Measurements from ENCODE around the gene BMPR1A. TPM values are rescaled to one million over a fixed set of nuclear protein-coding genes. Genes with fewer than 3 reads are reported as not detected.
"Not testable (repeated sequence)": the region's sequence is repeated elsewhere in the genome, so short reads cannot be mapped to it uniquely, and the experiment has no call there.

The BMPR1A gene
- total RNA-seq, 2 donors from 2014 or later: 69.4 to 96.4 TPM

GRCh38 chr10:86979977-86980448 lies 223.6 kb downstream of the BMPR1A start:
- Mint-ChIP-seq H3K4me1 (peaks cover 29% of the 10 kb centered on the region), H3K36me3 (ENCODE audit: low read depth) (no peaks in the 10 kb centered on the region), H3K27ac (no peak overlapping the region), H3K9me3 (no peaks in the 10 kb centered on the region), H3K27me3 (ENCODE audit: insufficient read depth) (no peaks in the 10 kb centered on the region), H3K4me3 (no peak overlapping the region)
- no peak overlapping the region for H3K9ac ChIP-seq (ENCODE audit: extremely low read depth, low read length, poor library complexity, severe bottlenecking)
- H3K27ac ChIP-seq (ENCODE audit: low read depth, low read length): no peak overlapping the region
- no peak for DNase-seq
- TF ChIP-seq CTCF (conservative IDR thresholded peaks at IDR 0.05): no peak
- H3K36me3 ChIP-seq (ENCODE audit: control insufficient read depth, insufficient read depth, low read length): no peaks in the 10 kb centered on the region
- H3K4me3 ChIP-seq (ENCODE audit: low read length): no peak overlapping the region
- WGBS, 2 experiments (ENCODE audit: insufficient coverage in 1 of 2, insufficient read length in 1 of 2): 66 to 88% methylated on average over 1 to 3 of the region's 3 CpGs
- H3K9me3 ChIP-seq (ENCODE audit: control insufficient read depth, low read length): no peaks in the 10 kb centered on the region
- peaks cover 6% of the 10 kb centered on the region for H3K4me1 ChIP-seq (ENCODE audit: control insufficient read depth, insufficient read depth, low read length)
- H3K27me3 ChIP-seq (ENCODE audit: control insufficient read depth, insufficient read depth, low read length, poor library complexity, severe bottlenecking): no peaks in the 10 kb centered on the region

GRCh38 chr10:86981020-86981419 lies 224.6 kb downstream of the BMPR1A start:
- not testable (repeated sequence) for H3K4me3 ChIP-seq (ENCODE audit: low read length); H3K9me3 ChIP-seq (ENCODE audit: control insufficient read depth, low read length); H3K36me3 ChIP-seq (ENCODE audit: control insufficient read depth, insufficient read depth, low read length); H3K27ac Mint-ChIP-seq; H3K4me1 ChIP-seq (ENCODE audit: control insufficient read depth, insufficient read depth, low read length); H3K9ac ChIP-seq (ENCODE audit: extremely low read depth, low read length, poor library complexity, severe bottlenecking); H3K36me3 Mint-ChIP-seq (ENCODE audit: low read depth); H3K27me3 ChIP-seq (ENCODE audit: control insufficient read depth, insufficient read depth, low read length, poor library complexity, severe bottlenecking); H3K27ac ChIP-seq (ENCODE audit: low read depth, low read length); DNase-seq; H3K4me3 Mint-ChIP-seq; H3K9me3 Mint-ChIP-seq; H3K27me3 Mint-ChIP-seq (ENCODE audit: insufficient read depth)
- 79 to 92% methylated on average over 2 to 6 of the region's 6 CpGs for WGBS, 2 experiments (ENCODE audit: insufficient coverage in 1 of 2, insufficient read length in 1 of 2)
- H3K4me1 Mint-ChIP-seq: peaks cover 29% of the 10 kb centered on the region

- Histone ChIP-seq H3K4me1 (ENCODE audit: control insufficient read depth, insufficient read depth, low read length) (peaks cover 6% of the 10 kb centered on the region), H3K4me3 (ENCODE audit: low read length) (no peak overlapping the region), H3K9me3 (ENCODE audit: control insufficient read depth, low read length) (no peaks in the 10 kb centered on the region), H3K36me3 (ENCODE audit: control insufficient read depth, insufficient read depth, low read length) (no peaks in the 10 kb centered on the region), H3K27me3 (ENCODE audit: control insufficient read depth, insufficient read depth, low read length, poor library complexity, severe bottlenecking) (no peaks in the 10 kb centered on the region), H3K27ac (ENCODE audit: low read depth, low read length) (no peak overlapping the region), H3K9ac (ENCODE audit: extremely low read depth, low read length, poor library complexity, severe bottlenecking) (no peak overlapping the region)
- H3K4me3 Mint-ChIP-seq: no peak overlapping the region
- H3K27ac Mint-ChIP-seq: no peak overlapping the region
- no peaks in the 10 kb centered on the region for H3K36me3 Mint-ChIP-seq (ENCODE audit: low read depth)
- TF ChIP-seq CTCF (conservative IDR thresholded peaks at IDR 0.05): no peak
- H3K9me3 Mint-ChIP-seq: no peaks in the 10 kb centered on the region
- no peaks in the 10 kb centered on the region for H3K27me3 Mint-ChIP-seq (ENCODE audit: insufficient read depth)
- 93 to 95% methylated on average over 4 to 5 of the region's 5 CpGs for WGBS, 2 experiments (ENCODE audit: insufficient coverage in 1 of 2, insufficient read length in 1 of 2)
- DNase-seq: no peak
- peaks cover 29% of the 10 kb centered on the region for H3K4me1 Mint-ChIP-seq
These were observed 225.3 kb downstream of the BMPR1A start for GRCh38 chr10:86981716-86982115.

Other genes starting within 250 kb of the BMPR1A start
- 10 to 100 TPM; 48.0 to 54.1 TPM for gene WAPL, start 234.8 kb upstream of the BMPR1A start, total RNA-seq
- gene OPN4, start 102.1 kb upstream of the BMPR1A start, total RNA-seq: not detected
- under 1 TPM; 0.11 to 0.35 TPM for gene LDB3, start 88.1 kb upstream of the BMPR1A start, total RNA-seq
- gene MMRN2, start 201.0 kb downstream of the BMPR1A start, total RNA-seq: 1 to 10 TPM in 1 of 2 donors, under 1 TPM in 1; 1.00 to 1.3 TPM
- gene SNCG, start 202.0 kb downstream of the BMPR1A start, total RNA-seq: 1 to 10 TPM in 1 of 2 donors, under 1 TPM in 1; 0.60 to 2.7 TPM
- gene ADIRF, start 211.9 kb downstream of the BMPR1A start, total RNA-seq: under 1 TPM in 1 of 2 donors, not detected in 1; 0.53 TPM